HG03045 (cell line): ENCODE measurements around the gene AOPEP.
"Not testable (repeated sequence)": the region's sequence is repeated elsewhere in the genome, so short reads cannot be mapped to it uniquely, and the experiment has no call there.

Experiments used
- ATAC-seq: cut with Tn5 transposase; IDR thresholded peaks from one replicate; pipeline ENCODE4 v1.9.1; 2021; ENCODE audit warnings: mild to moderate bottlenecking, moderate library complexity; ENCODE audit not compliant: unreplicated experiment

The AOPEP gene

DNA sequence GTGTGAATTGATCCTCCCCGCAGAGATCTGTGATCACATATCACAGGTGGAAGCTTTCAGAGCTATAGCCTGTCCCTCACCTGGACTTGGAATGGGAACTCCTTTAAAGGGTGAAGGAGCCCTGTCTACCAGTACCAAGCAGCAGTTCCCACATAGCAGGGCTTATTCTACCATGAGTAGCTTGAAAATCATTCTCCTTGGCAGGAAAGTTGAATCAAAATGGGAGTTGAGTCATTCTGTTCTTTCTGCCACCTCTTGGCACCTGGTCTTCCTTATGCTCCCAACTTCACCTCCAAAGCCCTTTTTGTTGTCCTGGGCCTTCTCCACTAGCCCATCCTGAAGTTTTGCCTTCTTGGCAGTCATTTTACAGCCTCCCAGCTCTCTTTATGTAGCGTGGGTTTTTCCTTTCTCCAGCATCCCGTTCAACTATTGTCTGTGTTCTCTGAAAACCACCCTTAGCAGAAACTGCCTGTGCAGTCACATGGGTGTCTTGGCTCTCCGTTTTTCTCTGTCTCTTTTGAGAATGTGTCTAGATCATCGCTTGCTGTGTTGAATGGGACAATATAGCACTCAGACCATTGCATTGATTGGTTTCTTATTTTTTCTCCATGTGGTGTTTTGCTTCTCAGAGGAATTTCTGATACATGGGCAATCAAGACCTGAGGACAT lies 222.2 kb downstream of the AOPEP start:
- ATAC-seq: no peak

DNA sequence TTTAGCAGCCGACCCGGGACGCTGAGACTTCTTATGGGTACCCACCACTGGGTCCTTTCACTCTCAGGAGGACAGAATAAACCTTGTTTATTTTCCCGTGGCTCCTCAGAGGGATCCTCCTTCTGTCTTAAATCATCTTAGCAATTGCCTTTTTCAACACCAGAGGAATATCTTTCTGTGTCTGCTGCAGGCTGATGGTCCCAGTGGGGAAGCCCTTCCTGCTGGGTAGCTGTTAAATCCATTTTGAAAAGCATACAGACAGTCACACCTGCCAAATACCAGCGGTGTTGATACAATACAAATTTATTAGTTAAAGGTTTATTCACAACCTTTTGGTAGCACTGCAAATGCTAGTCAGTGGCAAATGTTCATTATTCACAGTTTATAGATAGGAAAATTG lies 222.9 kb downstream of the AOPEP start:
- no peak for ATAC-seq

DNA sequence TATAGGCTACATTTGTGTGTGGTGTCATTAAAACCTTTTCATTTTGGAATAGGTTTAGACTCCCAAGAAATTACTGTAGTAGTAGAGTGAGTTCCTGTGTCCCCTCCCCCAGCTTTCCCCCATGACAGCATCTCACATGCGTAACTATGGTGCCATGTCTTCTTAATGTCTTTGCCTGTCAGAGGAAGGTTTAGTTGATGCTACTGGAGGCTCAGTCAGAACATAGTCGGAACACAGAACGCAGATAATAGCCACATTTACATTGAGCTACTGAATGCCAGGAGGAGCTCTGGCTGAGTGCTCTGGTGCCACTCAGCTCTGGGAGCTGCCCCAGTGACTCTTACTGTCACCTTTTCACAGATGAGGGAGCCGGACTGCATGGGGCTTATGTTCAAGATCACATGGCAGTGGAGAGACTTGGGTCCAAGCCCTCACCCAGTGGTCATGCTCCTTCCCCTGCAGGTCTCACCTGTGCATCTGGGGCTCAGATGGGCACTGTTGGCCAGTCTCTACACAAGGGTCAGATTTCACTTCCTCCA lies 223.6 kb downstream of the AOPEP start:
- ATAC-seq: no peak

DNA sequence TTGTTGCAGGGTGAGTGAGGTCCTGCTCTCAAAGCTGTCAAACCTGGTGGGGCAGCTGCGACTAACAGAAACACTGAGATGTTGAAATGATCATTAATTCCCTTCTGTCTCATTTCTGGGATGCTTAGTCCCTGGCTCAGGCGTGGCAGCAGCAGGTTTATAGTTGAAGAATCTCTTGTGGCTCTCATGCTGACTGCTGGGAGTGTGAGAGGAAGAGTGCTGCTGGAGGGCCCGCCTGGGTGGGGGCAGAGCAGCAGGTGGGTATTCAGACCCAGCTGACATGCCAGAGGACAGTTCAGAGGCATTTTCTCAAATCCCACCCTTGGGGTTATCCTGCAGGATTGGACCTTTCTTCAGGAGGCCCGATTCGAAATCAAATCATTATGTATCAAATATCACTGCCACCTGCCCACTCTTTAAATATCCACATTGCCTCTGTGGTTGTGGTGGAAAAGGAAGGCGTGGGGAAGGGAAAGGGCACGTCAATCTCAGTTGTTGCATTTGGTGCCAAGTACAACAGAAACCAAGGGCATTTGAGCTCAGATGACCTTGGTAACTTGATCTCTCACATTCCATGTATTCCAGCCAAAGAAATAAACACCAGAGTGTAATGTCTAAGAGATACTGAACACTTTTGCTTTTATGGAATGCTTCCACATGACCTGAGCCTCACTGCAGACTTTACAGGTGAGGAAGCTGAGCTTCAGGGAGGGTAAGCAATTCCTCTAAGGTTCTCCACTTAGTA lies 224.3 kb downstream of the AOPEP start:
- no peak for ATAC-seq

DNA sequence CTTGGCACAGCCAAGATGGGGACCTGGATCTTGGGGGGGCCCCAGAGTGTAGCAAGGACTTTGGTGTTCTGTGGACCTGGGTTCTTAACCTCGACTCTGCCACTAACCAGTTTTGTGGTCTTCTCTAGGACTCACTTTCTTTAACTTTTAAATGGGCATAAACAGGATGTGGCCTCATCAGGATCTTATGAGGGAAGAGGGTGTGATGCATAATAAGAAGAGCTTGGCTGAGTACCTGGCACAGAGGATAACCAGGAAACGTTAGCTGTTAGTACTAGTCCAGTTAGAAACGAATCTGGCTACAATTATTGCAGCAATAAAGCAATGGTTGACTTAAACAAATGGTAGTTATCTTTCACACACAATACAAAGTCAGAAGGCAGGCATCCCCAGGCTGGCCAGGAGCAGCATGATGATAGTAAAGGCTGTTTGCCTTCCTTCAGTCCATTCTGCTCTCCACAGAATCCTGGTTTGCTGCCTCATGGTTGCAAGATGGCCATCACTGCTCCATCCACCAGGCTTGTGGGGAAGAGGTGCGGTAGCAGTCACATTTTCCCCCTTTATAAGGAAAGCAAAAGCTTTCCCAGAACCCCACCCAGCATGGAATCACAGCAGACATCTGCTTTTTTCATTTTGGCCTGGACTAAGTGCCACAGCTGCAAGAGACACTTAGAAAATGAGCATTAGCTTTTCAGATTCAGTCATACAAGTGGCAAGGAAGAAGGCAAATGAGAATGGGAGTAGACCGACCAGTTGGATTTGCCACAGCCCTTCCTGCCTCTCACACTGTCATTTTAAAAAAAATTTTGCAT lies 225.0 kb downstream of the AOPEP start:
- no peak for ATAC-seq

DNA sequence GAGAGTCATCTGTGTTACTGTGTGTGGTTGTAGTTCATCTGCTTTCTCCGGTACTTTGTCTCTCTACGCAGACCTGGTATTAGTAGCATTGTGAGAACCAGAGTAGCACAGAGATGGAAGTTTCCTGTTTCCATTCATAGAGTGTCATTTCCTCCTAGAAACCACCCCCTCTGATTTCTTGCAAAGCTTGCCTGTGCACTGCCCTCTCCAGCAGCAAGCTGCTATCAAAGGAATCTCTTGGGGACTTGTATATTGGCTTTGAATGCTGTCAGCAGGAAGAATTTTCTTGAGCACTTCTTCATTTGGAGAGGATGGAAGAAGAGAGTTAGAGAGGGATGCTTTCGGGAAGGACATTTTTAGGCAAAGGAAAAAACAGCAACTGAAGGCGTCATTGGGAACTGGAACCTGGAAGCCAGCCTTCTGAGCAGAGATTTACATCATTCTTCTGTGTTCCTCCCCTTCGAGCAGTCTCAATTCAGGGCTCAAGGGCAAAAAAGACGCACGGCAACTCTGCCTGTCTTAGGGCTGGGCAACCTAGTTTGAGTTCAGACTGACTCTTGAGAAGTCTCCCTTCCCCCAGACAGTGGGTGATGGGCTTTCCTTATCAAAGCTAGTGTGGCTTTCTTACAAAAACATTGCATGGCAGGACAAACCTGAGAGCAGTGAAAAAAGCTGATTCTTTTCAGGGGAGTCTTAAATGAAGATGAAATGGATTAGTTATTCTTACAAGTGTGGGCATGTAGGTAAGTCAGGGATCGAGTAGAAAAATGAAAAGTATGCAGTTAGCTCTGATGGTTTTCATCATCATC lies 226.3 kb downstream of the AOPEP start:
- ATAC-seq: no peak

DNA sequence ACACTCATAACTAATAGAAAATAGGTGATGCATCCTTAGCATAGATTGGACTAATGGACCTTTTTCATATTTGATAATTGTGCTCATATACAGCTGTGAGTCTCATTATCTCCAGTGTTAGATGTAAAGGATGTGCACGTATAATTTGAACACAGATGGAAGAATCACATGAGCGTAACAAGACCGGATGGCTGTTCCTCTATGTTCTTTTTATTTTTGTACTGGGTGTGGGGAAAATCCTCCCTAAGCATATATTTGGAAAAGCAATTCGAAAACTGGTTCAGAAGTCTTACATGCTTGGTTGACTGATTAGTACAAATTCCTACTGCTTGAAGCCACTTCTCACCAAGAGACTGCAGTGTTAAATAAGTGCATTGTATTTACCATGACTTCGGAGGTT lies 230.2 kb downstream of the AOPEP start:
- no peak for ATAC-seq

DNA sequence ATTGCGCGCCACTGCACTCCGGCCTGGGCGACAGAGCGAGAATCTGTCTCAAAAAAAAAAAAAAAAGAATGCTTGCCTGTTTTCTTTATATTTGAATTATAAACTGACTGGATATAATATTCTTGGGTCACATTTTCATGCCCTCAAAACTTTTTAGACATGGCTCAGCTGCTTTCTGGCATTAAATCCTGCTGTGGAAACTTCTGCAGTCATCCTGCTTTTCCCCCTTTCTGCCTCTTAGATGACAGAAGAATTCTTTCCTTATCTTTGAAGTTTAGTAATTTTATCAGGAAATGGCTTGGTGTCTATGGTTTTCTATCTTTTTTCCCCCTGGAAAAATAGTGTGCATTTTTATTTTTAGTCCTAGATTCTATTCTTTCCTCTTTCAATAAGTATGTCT lies 234.5 kb downstream of the AOPEP start:
- no peak for ATAC-seq

DNA sequence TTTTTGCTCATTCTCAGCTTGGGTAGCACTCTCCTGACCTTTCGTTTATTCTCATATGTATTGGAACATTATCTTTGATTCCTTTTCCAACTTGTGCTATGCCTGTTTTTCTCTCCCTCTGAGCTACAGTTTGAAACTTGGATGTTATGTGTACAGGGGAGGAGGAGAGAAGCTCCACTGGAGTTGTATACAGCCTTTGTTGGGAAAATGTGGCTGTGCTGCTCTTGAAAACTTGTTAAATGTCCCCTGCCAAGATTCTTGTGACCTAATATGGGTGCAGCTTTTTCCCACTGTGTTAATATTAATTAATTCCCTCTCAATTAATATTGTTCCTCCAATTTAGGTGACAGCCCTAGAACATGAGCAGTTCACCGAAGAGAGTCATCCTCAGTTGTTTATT lies 235.4 kb downstream of the AOPEP start:
- ATAC-seq: no peak

DNA sequence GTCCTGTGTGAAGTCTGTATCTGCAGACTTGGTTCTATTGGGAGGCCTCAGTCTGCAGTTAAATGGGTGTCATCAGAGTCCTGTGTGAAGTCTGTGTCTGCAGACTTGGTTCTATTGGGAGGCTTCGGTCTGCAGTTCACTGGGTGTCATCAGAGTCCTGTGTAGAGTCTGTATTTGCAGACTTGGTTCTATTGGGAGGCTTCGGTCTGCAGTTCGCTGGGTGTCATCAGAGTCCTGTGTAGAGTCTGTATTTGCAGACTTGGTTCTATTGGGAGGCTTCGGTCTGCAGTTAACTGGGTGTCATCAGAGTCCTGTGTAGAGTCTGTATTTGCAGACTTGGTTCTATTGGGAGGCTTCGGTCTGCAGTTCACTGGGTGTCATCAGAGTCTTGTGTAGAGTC lies 239.1 kb downstream of the AOPEP start:
- ATAC-seq: not testable (repeated sequence)

DNA sequence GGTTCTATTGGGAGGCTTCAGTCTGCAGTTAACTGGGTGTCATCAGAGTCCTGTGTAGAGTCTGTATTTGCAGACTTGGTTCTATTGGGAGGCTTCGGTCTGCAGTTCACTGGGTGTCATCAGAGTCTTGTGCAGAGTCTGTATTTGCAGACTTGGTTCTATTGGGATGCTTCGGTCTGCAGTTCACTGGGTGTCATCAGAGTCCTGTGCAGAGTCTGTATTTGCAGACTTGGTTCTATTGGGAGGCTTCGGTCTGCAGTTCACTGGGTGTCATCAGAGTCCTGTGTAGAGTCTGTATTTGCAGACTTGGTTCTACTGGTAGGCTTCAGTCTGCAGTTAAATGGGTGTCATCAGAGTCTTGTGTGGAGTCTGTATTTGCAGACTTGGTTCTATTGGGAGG lies 239.5 kb downstream of the AOPEP start:
- not testable (repeated sequence) for ATAC-seq

DNA sequence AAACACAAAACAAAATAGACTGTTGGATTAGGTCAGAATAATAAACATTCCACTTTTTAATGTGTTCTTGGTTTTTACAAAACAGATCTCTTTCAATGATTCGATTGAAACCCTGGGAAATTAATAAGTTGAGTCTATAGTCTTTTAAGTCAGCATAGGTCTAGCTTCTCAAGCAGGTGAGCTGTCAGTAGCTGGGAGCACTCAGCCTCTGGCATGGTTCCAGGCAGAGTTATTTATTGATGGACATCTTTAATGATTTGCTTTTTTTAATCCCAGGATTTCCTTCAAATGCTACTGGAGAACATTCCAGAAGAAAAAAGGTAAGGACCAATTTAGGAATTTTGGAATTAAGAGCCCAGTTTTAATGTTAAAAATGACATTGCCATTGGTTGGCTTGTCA lies 241.0 kb downstream of the AOPEP start:
- no peak for ATAC-seq

DNA sequence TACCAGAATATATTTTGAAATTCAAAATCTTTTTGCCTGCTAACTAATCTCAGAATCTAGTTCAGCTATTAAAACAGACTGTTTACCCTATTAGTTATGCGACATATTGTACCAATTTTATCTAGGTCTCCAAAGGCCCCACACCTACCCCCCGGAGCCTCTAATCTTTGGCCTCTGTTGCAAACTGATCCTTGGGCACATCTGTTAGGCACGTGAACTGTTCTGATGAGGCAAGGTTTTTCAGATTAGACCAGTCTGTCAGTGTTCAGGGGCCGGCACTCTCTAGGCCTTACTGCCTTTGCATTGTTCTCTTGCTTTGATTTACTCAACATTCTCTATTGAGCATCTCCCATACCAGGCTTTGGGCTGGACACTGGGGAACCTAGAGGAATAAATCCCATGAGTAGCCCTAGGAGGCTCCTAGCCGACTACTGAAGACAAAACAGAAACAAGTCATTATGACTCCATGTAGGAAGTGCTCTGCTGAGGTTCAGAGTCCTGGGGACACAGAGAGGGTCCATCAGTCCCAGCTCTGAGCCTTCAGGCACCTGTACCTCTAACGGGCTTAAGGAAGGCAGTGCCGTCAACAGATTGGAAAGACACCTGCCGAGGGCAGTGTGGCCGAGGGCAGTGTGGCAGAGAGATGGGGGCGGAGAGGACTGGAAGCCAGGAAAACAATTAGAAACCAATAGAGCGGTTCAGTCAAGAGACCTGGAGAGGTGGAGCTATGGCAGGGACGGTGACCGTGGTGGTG lies 245.1 kb downstream of the AOPEP start:
- ATAC-seq: no peak

DNA sequence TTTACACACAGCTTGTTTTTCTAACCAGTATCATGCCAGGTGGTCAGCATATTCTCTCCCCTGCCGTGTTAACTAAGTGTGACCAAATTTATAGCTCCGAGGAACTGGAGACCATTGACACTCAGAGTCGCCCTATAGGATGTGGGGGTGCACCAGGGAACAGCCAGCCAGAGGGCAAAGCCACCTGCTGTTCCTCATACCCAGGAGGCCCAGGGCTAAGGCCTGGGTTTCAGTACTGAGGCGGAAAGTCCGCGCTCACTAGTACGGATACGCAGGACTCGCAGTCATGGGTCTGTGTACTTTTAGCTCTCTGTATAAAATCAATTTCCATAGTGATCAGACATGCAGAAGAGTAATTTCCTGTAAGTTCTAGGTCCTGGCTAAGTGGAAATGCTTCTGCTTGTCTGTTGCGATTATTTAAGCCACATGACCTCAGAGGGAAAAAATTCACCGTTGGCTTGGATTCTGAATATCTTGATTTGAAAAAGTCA lies 247.0 kb downstream of the AOPEP start:
- no peak for ATAC-seq

DNA sequence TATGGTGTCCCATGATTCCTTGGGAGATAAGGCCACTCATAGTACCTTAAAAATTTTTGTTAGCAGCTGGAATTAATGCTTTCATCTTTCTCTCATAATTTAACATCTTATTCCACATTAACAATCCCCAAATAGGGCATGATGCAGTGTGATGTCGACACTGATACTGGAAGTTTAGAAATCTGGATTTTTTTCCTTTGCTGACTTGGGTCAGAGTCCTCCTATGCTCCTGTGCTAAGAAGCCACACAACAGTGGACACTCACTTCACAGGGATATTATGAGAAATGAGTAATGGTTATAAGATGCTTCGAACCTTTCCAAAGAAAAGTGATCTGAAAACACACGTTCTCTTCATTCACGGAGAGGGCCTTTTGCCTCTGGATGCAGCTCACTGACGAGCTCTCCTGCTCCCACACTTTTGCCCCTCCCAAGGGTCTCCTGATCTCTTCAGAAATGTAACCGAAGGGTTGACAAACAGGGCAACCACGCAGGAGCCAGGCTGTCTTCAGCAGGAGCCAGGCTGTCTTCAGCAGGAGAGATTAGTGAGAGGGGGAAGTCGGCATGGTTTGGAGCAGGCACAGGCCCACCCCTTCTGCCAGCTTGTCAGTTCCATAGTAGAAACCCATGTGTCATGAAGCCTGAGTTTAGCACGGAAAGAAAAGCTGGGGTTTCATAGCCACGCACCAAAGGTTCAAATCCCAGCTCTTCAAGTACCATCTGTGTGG lies 247.8 kb downstream of the AOPEP start:
- no peak for ATAC-seq

DNA sequence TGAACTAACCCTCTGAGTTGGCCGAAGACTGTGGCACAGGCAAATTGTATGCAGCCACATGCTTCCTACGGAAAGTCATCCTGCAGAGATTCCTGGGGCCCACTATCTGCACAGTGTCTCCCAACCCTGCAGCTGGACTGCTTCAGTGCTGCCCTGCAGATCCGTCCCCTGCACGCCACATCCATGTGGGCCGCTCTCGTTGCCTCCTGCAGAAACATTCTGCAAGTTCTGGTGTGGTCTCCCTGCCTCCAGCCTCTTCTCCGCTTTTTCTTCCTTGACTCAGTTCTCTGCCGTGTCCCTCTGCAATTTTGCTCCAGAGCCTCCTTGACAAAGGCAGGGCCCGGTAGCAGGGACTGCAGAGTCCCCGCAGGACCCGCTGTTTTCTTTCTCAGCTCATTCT lies 249.0 kb downstream of the AOPEP start:
- no peak for ATAC-seq

DNA sequence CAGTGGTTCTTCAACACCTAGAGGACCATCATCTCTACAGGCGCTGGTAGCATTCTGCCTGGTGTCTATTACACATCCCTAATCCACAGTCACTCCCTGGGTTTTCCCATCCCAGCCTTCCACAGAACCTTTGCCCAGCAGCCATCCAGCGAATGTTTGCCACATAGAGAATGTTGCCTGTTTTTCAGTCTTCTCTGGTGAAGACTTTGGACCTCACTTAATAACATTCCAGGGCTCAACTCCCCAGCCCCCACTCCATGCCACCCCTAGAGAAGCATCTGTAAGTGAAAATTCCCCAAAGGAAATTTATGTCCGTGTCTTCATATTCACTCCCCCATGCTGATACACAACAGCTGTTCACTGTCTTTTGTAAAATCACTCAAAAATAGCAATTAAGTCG lies 249.6 kb downstream of the AOPEP start:
- ATAC-seq: no peak

DNA sequence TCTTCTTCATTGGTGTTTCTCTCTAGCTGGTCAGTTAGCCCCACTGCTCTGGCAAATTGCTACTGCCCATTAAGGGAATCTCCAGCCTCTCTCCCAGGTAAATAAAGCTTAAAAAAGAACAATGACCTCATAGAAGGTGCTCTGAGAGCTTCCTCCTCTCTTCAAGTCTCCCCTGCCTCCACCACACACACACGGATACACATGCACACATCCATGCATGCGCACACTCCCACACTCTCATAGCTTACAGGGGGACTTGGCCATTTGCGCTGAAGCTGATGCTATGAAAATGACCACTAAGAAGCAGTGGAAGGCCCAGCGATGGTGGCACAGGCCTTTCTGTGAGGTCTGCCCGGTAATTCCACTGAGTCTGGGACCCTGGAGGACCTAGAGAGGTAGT lies 250.9 kb downstream of the AOPEP start:
- ATAC-seq: no peak

DNA sequence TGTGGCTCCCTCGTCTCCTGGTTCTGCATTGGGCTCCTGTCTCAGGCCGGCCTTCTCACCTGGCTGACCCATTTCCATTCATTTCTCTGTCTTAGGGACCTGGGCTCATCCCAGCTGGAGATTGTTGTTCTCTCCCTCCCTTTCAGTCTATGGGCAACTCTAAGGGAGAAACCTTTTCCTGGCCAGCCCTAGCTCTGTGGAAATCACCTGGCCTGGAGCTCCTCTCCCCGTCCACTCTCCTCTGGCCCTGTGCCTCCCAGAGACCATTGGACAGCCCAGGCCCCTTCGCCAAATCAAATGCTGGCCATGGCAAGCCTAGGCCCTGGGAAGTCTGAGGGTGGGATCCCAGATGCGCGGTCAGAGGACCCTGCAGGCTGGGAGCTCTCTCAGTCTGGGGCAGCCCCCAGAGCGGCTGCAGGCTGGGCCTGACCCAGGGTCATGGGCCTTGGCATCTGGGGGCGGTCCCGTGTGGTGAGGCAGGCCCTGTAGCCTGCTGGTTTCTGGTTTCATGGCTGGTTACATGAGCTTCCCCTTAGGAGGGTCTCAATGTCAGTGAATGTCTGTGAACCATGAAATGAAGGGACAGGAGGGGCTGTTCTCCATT lies 253.5 kb downstream of the AOPEP start:
- no peak for ATAC-seq
